Epithelial cell of esophagus (primary cell): ENCODE data around the gene MDFIC.

Experiments used
- DNase-seq: peaks from one replicate; pipeline ENCODE4 v3.0.0; 2010; ENCODE audit warnings: low read depth
- H3K4me3 ChIP-seq: 2 replicates; pipeline ENCODE4 v1.5.1; 2011; ENCODE audit warnings: mild to moderate bottlenecking, low read length, control low read depth
- TF ChIP-seq, protein P1 (sequence below): IDR thresholded peaks from 2 replicates; pipeline ENCODE4 v1.5.1; 2011; ENCODE audit warnings: low read depth, mild to moderate bottlenecking, low read length, control low read depth, inconsistent platforms; ENCODE audit not compliant: insufficient read depth; ENCODE audit errors: missing control alignments

MDFIC gene

GRCh38 chr7:115037128-115037802 is 115.4 kb downstream of the MDFIC start:
- no peak for DNase-seq
- TF ChIP-seq, protein P1, sequence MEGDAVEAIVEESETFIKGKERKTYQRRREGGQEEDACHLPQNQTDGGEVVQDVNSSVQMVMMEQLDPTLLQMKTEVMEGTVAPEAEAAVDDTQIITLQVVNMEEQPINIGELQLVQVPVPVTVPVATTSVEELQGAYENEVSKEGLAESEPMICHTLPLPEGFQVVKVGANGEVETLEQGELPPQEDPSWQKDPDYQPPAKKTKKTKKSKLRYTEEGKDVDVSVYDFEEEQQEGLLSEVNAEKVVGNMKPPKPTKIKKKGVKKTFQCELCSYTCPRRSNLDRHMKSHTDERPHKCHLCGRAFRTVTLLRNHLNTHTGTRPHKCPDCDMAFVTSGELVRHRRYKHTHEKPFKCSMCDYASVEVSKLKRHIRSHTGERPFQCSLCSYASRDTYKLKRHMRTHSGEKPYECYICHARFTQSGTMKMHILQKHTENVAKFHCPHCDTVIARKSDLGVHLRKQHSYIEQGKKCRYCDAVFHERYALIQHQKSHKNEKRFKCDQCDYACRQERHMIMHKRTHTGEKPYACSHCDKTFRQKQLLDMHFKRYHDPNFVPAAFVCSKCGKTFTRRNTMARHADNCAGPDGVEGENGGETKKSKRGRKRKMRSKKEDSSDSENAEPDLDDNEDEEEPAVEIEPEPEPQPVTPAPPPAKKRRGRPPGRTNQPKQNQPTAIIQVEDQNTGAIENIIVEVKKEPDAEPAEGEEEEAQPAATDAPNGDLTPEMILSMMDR = no peak
- H3K4me3 ChIP-seq = no peak overlapping the region

GRCh38 chr7:115038158-115038557 is 116.3 kb downstream of the MDFIC start:
- no peak for DNase-seq
- TF ChIP-seq, protein P1 = no peak
- no peak overlapping the region for H3K4me3 ChIP-seq

- TF ChIP-seq, protein P1 = no peak
- DNase-seq = no peak
- H3K4me3 ChIP-seq = no peak overlapping the region
These were observed 118.2 kb downstream of the MDFIC start for GRCh38 chr7:115040057-115040456.

- no peak overlapping the region for H3K4me3 ChIP-seq
- TF ChIP-seq, protein P1 = no peak
- DNase-seq = no peak
These were observed 118.6 kb downstream of the MDFIC start for GRCh38 chr7:115040495-115040894.

GRCh38 chr7:115042596-115042995 is 120.7 kb downstream of the MDFIC start:
- TF ChIP-seq, protein P1 = no peak
- DNase-seq = no peak

DNA sequence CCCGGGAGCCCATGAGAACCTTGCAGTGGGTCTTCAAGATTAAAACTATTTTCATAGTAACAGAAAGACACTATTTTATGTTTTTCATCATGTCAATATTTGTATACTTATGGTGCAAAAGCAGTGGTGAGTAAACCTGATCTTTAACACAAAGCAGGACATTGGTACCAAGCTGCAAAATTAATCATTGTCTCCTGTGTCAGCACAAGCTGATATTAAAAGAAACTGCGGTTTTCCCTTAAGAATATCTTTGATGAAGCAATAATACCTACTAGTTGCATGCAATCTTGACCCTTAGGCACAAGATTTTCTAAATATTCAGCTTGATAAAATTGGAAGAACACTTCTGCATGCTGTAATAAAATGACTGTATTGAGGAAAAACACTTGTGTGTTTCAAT is 121.7 kb downstream of the MDFIC start:
- no peak for DNase-seq
- TF ChIP-seq, protein P1 = no peak

More at GRCh38 chr7:115042596-115042995, 120.7 kb downstream of the MDFIC start:
- no peak overlapping the region for H3K4me3 ChIP-seq

GRCh38 chr7:115044224-115044623 is 122.3 kb downstream of the MDFIC start:
- no peak for DNase-seq
- TF ChIP-seq, protein P1 = no peak
- no peak overlapping the region for H3K4me3 ChIP-seq

More for the DNA sequence above, 121.7 kb downstream of the MDFIC start:
- H3K4me3 ChIP-seq = no peak overlapping the region
